Pancreas (tissue), 10 donors: ENCODE measurements around the gene DPP3. TPM values are rescaled to one million over a fixed set of nuclear protein-coding genes. Genes with fewer than 3 reads are reported as not detected.
"Not testable (repeated sequence)": the region's sequence is repeated elsewhere in the genome, so short reads cannot be mapped to it uniquely, and the experiment has no call there.

ENCODE experiments used
- ATAC-seq, 4 donors: fragments of 200-7000 bp; cut with Tn5 transposase; one replicate each; pipeline versions ENCODE4 v1.8.0 to v1.9.1; 2020; ENCODE audit warnings: mild to moderate bottlenecking in 4 of 4, moderate library complexity in 4 of 4
- DNase-seq, 6 donors: peaks; one replicate each; pipeline ENCODE4 v3.0.0-alpha.2; 2020
- FAIRE-seq: peaks from 2 replicates; lab custom pipeline; 2012; peaks lifted over from hg19 to GRCh38; lab: Jason Lieb, UNC
- H3K27ac ChIP-seq, 4 donors: fragments of 200-600 bp; sonication (generic); 1 replicate in 3 of 4; 2 replicates in 1 of 4; pipeline versions ENCODE4 v1.5.0 to v1.8.0; 2020
- H3K27me3 ChIP-seq, 4 donors: fragments of 200-600 bp; one replicate each; pipeline ENCODE4 v1.8.0; 2021
- H3K36me3 ChIP-seq, 3 donors: fragments of 200-600 bp; sonication (generic) in 1 of 3; one replicate each; pipeline versions ENCODE4 v1.5.0 to v1.8.0; 2020 to 2021
- H3K4me1 ChIP-seq, 3 donors: fragments of 200-600 bp; one replicate each; pipeline ENCODE4 v1.8.0; 2021
- H3K4me3 ChIP-seq, 4 donors: fragments of 200-600 bp; sonication (generic) in 2 of 4; one replicate each; pipeline versions ENCODE4 v1.5.0 to v1.8.0; 2020 to 2021
- H3K9me3 ChIP-seq, 4 donors: fragments of 200-600 bp; one replicate each; pipeline ENCODE4 v1.8.0; 2021
- WGBS, 2 donors: extraction: QIAGEN DNeasy Blood & Tissue Kit; methylation state at CpG; one replicate each; pipeline ENCODE4 v1.1.7; 2013; 5-methylcytosine and 5-hydroxymethylcytosine counted together
- intact Hi-C, 3 donors: fragments of 100-400 bp; cut with DNase I; formaldehyde crosslinking; loops; one replicate each; pipeline versions ENCODE4 v1.11.1 to v1.14.2; 2022
- polyA plus RNA-seq, 2 donors: library from polyadenylated mRNA; stranded (reverse); fragments of 200-250 nt; gene quantifications; one replicate each; pipeline ENCODE4 v1.2.3, GENCODE V29; 2013
- total RNA-seq, 6 donors: library from RNA; stranded (reverse); fragmentation: NEBNext Ultra II Directional in 4 of 6; extraction: Animal tissue kit (Norgen Biotek cat#: 25700) in 4 of 6; gene quantifications; one replicate each; pipeline versions ENCODE4 v1.2.1 to v1.2.4, GENCODE V29; 2021 to 2023
- TF ChIP-seq, protein P1 (sequence below), 4 donors: fragments of 200-600 bp; sonication (generic) in 3 of 4; IDR thresholded peaks; one replicate each; pipeline versions ENCODE4 v1.5.0 to v1.8.0; 2021; ENCODE audit warnings: antibody characterized with exemption in 4 of 4
- donor health status: healthy with polysubstance abuse.
- donor health status: DM: no; HTN: no; CAD: no; lungs with moderate emphysema.
- donor health status: DM: no; HTN: no; CAD: no.
- donor health status: control.
- donor health status: control.
- donor health status: Bipolar disorder and iron deficiency.
- donor health status: DM: yes; HTN: yes; CAD: no.
- donor health status: DM: no; HTN: no; CAD: no.
- donor health status: DM: no; HTN: no; CAD: no.
- donor health status: DM: yes; HTN: yes; CAD: no.

Gene DPP3
- total and polyA plus RNA-seq, 8 donors: 8.5 to 27.0 (median 20.7) TPM

GRCh38 chr11:66539170-66539869 lies 59.1 kb downstream of the DPP3 start:
- ATAC-seq: peak in 1 of 4 donors; percentile 11
- no peaks in the 10 kb centered on the region for H3K9me3 ChIP-seq
- 84 to 87% methylated on average over 16 of the region's 16 CpGs for WGBS, 2 donors
- H3K27ac ChIP-seq: no peak overlapping the region
- DNase-seq: peak in 1 of 6 donors; percentile 65
- H3K4me3 ChIP-seq: no peak overlapping the region
- no peaks in the 10 kb centered on the region for H3K27me3 ChIP-seq
- H3K4me1 ChIP-seq: peaks cover 0 to 5% (median 0%) of the 10 kb centered on the region in 3 donors
- FAIRE-seq: no peak
- intact Hi-C loops: no loop called here
- peaks cover 0 to 8% (median 0%) of the 10 kb centered on the region in 3 donors for H3K36me3 ChIP-seq
- TF ChIP-seq, protein P1, sequence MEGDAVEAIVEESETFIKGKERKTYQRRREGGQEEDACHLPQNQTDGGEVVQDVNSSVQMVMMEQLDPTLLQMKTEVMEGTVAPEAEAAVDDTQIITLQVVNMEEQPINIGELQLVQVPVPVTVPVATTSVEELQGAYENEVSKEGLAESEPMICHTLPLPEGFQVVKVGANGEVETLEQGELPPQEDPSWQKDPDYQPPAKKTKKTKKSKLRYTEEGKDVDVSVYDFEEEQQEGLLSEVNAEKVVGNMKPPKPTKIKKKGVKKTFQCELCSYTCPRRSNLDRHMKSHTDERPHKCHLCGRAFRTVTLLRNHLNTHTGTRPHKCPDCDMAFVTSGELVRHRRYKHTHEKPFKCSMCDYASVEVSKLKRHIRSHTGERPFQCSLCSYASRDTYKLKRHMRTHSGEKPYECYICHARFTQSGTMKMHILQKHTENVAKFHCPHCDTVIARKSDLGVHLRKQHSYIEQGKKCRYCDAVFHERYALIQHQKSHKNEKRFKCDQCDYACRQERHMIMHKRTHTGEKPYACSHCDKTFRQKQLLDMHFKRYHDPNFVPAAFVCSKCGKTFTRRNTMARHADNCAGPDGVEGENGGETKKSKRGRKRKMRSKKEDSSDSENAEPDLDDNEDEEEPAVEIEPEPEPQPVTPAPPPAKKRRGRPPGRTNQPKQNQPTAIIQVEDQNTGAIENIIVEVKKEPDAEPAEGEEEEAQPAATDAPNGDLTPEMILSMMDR (IDR thresholded peaks at IDR 0.05): no peak

GRCh38 chr11:66539870-66540213 lies 59.6 kb downstream of the DPP3 start:
- Histone ChIP-seq H3K4me3 (no peak overlapping the region), H3K4me1 (peaks cover 0 to 9% (median 0%) of the 10 kb centered on the region in 3 donors), H3K9me3 (no peaks in the 10 kb centered on the region), H3K27ac (no peak overlapping the region), H3K27me3 (no peaks in the 10 kb centered on the region), H3K36me3 (peaks cover 0 to 8% (median 0%) of the 10 kb centered on the region in 3 donors)
- 85 to 94% methylated on average over 10 of the region's 10 CpGs for WGBS, 2 donors
- FAIRE-seq (no peak), ATAC-seq (no peak), DNase-seq (no peak)
- intact Hi-C loops: no loop called here
- TF ChIP-seq, protein P1 (IDR thresholded peaks at IDR 0.05): no peak

GRCh38 chr11:66540598-66540997 lies 60.4 kb downstream of the DPP3 start:
- ATAC-seq, H3K9me3 ChIP-seq, H3K36me3 ChIP-seq, H3K27me3 ChIP-seq, H3K27ac ChIP-seq, FAIRE-seq, H3K4me3 ChIP-seq, intact Hi-C loops: not testable (repeated sequence)
- DNase-seq: peak in 1 of 6 donors; percentile 4
- 82 to 90% methylated on average over 6 to 8 of the region's 8 CpGs for WGBS, 2 donors
- peaks cover 0 to 15% (median 0%) of the 10 kb centered on the region in 3 donors for H3K4me1 ChIP-seq

- FAIRE-seq: no peak
Observed at GRCh38 chr11:66541892-66542291, 61.7 kb downstream of the DPP3 start.

GRCh38 chr11:66542362-66542761 lies 62.1 kb downstream of the DPP3 start:
- H3K9me3 ChIP-seq: no peaks in the 10 kb centered on the region
- H3K27me3 ChIP-seq: no peaks in the 10 kb centered on the region
- peaks cover 0 to 5% (median 0%) of the 10 kb centered on the region in 3 donors for H3K36me3 ChIP-seq
- H3K4me1 ChIP-seq: peaks cover 0 to 15% (median 0%) of the 10 kb centered on the region in 3 donors
- FAIRE-seq (no peak), ATAC-seq (no peak), DNase-seq (peak in 1 of 6 donors; percentile 28)
- TF ChIP-seq, protein P1 (IDR thresholded peaks at IDR 0.05): no peak
- H3K27ac ChIP-seq: no peak overlapping the region
- H3K4me3 ChIP-seq: no peak overlapping the region
- intact Hi-C loops: no loop called here
- 86 to 90% methylated on average over 10 of the region's 10 CpGs for WGBS, 2 donors

More at GRCh38 chr11:66541892-66542291, 61.7 kb downstream of the DPP3 start:
- WGBS, 2 donors: 82 to 83% methylated on average over 4 of the region's 4 CpGs
- ATAC-seq (no peak), DNase-seq (peak in 1 of 6 donors; percentile 30)
- H3K27ac ChIP-seq: no peak overlapping the region
- H3K9me3 ChIP-seq: no peaks in the 10 kb centered on the region
- peaks cover 0 to 15% (median 0%) of the 10 kb centered on the region in 3 donors for H3K4me1 ChIP-seq
- H3K4me3 ChIP-seq: no peak overlapping the region
- no peaks in the 10 kb centered on the region for H3K27me3 ChIP-seq
- intact Hi-C loops: no loop called here
- TF ChIP-seq, protein P1 (IDR thresholded peaks at IDR 0.05): no peak
- peaks cover 0 to 5% (median 0%) of the 10 kb centered on the region in 3 donors for H3K36me3 ChIP-seq
